Endothelial cell of umbilical vein (primary cell): ENCODE data around the gene INPP5A. TPM values are rescaled to one million over a fixed set of nuclear protein-coding genes. Genes with fewer than 3 reads are reported as not detected.

Experiments
- BruUV-seq: library from RNA; stranded (reverse); fragments of 400-500 nt; replicated peaks from 2 replicates; lab custom pipeline; 2021; lab: Mats Ljungman, UMichigan
- CTCF ChIA-PET: fragments of 300-600, 350-600 bp; sonication (Branson Sonifier 250); formaldehyde crosslinking; loops from one replicate; lab custom pipeline; 2021; ENCODE audit warnings: antibody characterized with exemption, inconsistent platforms; lab: Charles Lee
- POLR2A ChIA-PET: fragments of 300-600, 350-600 bp; sonication (Branson Sonifier 250); formaldehyde crosslinking; loops from one replicate; lab custom pipeline; 2021; ENCODE audit warnings: antibody characterized with exemption, inconsistent platforms; lab: Charles Lee
- DNase-seq: peaks from one replicate; pipeline ENCODE4 v3.0.0-alpha.2; 2011; ENCODE audit warnings: low read depth, low spot score
- FAIRE-seq: peaks from 2 replicates; lab custom pipeline; 2011; peaks lifted over from hg19 to GRCh38; lab: Jason Lieb, UNC
- H2AFZ ChIP-seq: 2 replicates; pipeline ENCODE4 v1.6.0; 2012; ENCODE audit warnings: low read depth, low read length, control low read depth, inconsistent platforms
- H3K27ac ChIP-seq: 2 replicates; pipeline ENCODE4 v1.5.1; 2011; ENCODE audit warnings: low read depth, mild to moderate bottlenecking, control low read depth, low read length, moderate library complexity; ENCODE audit not compliant: insufficient read depth
- H3K27me3 ChIP-seq, 2 experiments: 2 replicates each; pipeline versions ENCODE4 v1.6.0 to v1.6.1; 2011; ENCODE audit warnings: low read length in 2 of 2, mixed read lengths in 1 of 2; ENCODE audit not compliant: control insufficient read depth in 2 of 2, insufficient read depth in 2 of 2
- H3K36me3 ChIP-seq, 2 experiments: 2 replicates in 1 of 2; 3 replicates in 1 of 2; pipeline ENCODE4 v1.5.1; 2011; ENCODE audit warnings: low read length in 2 of 2, mild to moderate bottlenecking in 1 of 2, moderate library complexity in 1 of 2; ENCODE audit not compliant: control insufficient read depth in 2 of 2, insufficient read depth in 2 of 2; ENCODE audit errors: extremely low read depth in 1 of 2
- H3K4me1 ChIP-seq: 3 replicates; pipeline ENCODE4 v1.5.1; 2011; ENCODE audit warnings: mild to moderate bottlenecking, low read length; ENCODE audit not compliant: control insufficient read depth, insufficient read depth; ENCODE audit errors: extremely low read depth
- H3K4me2 ChIP-seq: 2 replicates; pipeline ENCODE4 v1.6.1; 2011; ENCODE audit warnings: low read length, control low read depth, mixed read lengths; ENCODE audit not compliant: insufficient read depth
- H3K4me3 ChIP-seq, 3 experiments: fragments of 200-600 bp in 1 of 3; sonication (generic), shearing (Covaris generic) in 1 of 3; replicated peaks in 1 of 3; 2 replicates each; pipeline ENCODE4 v1.5.1; 2011 to 2016; ENCODE audit warnings: control low read depth in 3 of 3, low read length in 3 of 3, mild to moderate bottlenecking in 2 of 3, inconsistent platforms in 1 of 3, low read depth in 1 of 3, moderate library complexity in 1 of 3; ENCODE audit not compliant: insufficient read depth in 1 of 3
- H3K79me2 ChIP-seq: 2 replicates; pipeline ENCODE4 v1.6.0; 2012; ENCODE audit warnings: low read length, inconsistent platforms; ENCODE audit not compliant: control insufficient read depth, insufficient read depth
- H3K9ac ChIP-seq: replicated peaks from 2 replicates; pipeline ENCODE3; 2011; ENCODE audit warnings: low read length, control low read depth; ENCODE audit not compliant: insufficient read depth; ENCODE audit errors: extremely low read depth
- H3K9me1 ChIP-seq: replicated peaks from 3 replicates; pipeline ENCODE4 v1.6.0; 2011; ENCODE audit warnings: mild to moderate bottlenecking, low read length; ENCODE audit not compliant: control insufficient read depth, insufficient read depth; ENCODE audit errors: extremely low read depth
- H3K9me3 ChIP-seq: replicated peaks from 2 replicates; pipeline ENCODE4 v1.5.1; 2012; ENCODE audit warnings: low read length, inconsistent platforms; ENCODE audit not compliant: control insufficient read depth, insufficient read depth
- H4K20me1 ChIP-seq: replicated peaks from 2 replicates; pipeline ENCODE3; 2011; ENCODE audit warnings: mild to moderate bottlenecking, low read length; ENCODE audit not compliant: control insufficient read depth, insufficient read depth; ENCODE audit errors: extremely low read depth
- CTCF ChIP-seq, 2 donors: IDR thresholded peaks; 1 replicate in 1 of 2; 2 replicates in 1 of 2; pipeline ENCODE4 v1.5.1; 2011; ENCODE audit warnings: low read length in 2 of 2, mild to moderate bottlenecking in 2 of 2, moderate library complexity in 2 of 2, control low read depth in 1 of 2, inconsistent platforms in 1 of 2, low read depth in 1 of 2; ENCODE audit not compliant: insufficient read depth in 1 of 2; ENCODE audit errors: extremely low read depth in 1 of 2
- EZH2 ChIP-seq: IDR thresholded peaks from 2 replicates; pipeline ENCODE4 v1.6.1; 2012; ENCODE audit warnings: borderline replicate concordance, low read depth, mild to moderate bottlenecking, moderate library complexity, low read length, inconsistent platforms; ENCODE audit not compliant: severe bottlenecking
- FOS ChIP-seq: IDR thresholded peaks from 2 replicates; pipeline ENCODE4 v1.6.1; 2011; ENCODE audit warnings: mild to moderate bottlenecking, low read length, moderate library complexity, borderline replicate concordance; ENCODE audit not compliant: insufficient read depth
- MAX ChIP-seq: IDR thresholded peaks from 2 replicates; pipeline ENCODE4 v1.6.1; 2011; ENCODE audit not compliant: insufficient read depth, insufficient read length
- MYC ChIP-seq: IDR thresholded peaks from one replicate; pipeline ENCODE4 v1.6.1; 2011; ENCODE audit warnings: mild to moderate bottlenecking, low read depth, low read length
- POLR2AphosphoS5 ChIP-seq: IDR thresholded peaks from 2 replicates; pipeline ENCODE4 v1.6.1; 2012; ENCODE audit warnings: low read depth, mild to moderate bottlenecking, control low read depth, low read length, moderate library complexity; ENCODE audit not compliant: insufficient read depth
- dilution Hi-C: fragments of 300-500 bp; cut with MboI; formaldehyde crosslinking; loops from one replicate; pipeline ENCODE4 v1.15.0; 2019; ENCODE audit warnings: low sequenced_read_pairs; ENCODE audit not compliant: extremely low pct_ligation_motif_present
- intact Hi-C: fragments of 100-400 bp; cut with micrococcal nuclease; formaldehyde crosslinking; loops from one replicate; pipeline ENCODE4 v1.10.0; 2022
- polyA plus RNA-seq, 4 experiments: library from polyadenylated mRNA; depleted of rRNA in 3 of 4; stranded (reverse) in 3 of 4; unstranded in 1 of 4; fragments of >200 nt; gene quantifications; 2 replicates each; pipeline versions ENCODE4 v1.2.1 to v1.2.3, GENCODE V29; 2011 to 2012; ENCODE audit warnings: missing spikeins in 1 of 4
- total RNA-seq: library from RNA; stranded (reverse); gene quantifications from 2 replicates; pipeline ENCODE4 v1.2.3, GENCODE V29; 2021

INPP5A gene
- total and polyA plus RNA-seq, 2 donors (not counting 3 experiments of a cell fraction or from before 2014, with no cell fraction given) = 22.9 to 33.2 TPM

- peaks cover 19% of the 10 kb centered on the region for H3K79me2 ChIP-seq
- CTCF ChIA-PET = no interaction called here
Observed at GRCh38 chr10:132590752-132591121, 53.1 kb downstream of the INPP5A start.

More at GRCh38 chr10:132590752-132591121, 53.1 kb downstream of the INPP5A start:
- Histone ChIP-seq H3K4me1 (peaks cover 40% of the 10 kb centered on the region), H3K27me3 (no peaks in the 10 kb centered on the region), H3K4me2 (peak overlapping the region; percentile 14), H3K4me3 (no peak overlapping the region), H3K36me3 (no peaks in the 10 kb centered on the region), H3K9me3 (no peaks in the 10 kb centered on the region), H3K9me1 (no peaks in the 10 kb centered on the region), H2AFZ (no peak overlapping the region), H3K9ac (no peak overlapping the region), H4K20me1 (no peaks in the 10 kb centered on the region), H3K27ac (peak overlapping the region; percentile 15)
- TF ChIP-seq MYC (no peak), CTCF (IDR thresholded peaks at IDR 0.05; ENCODE audit: extremely low read depth in 1 of 2, insufficient read depth in 1 of 2, low read depth in 1 of 2, low read length in 2 of 2) (no peak), FOS (no peak), MAX (no peak), POLR2AphosphoS5 (no peak), EZH2 (no peak)
- BruUV-seq = no TSS peak
- dilution Hi-C loops = no loop called here
- POLR2A ChIA-PET = interaction anchor here (0.6 kb wide), 1 partner anchor 51 kb away, joined by 3 read pairs; no protein-coding TSS in a partner anchor
- intact Hi-C loops = no loop called here
- DNase-seq = no peak
- FAIRE-seq = no peak
